Measurements from ENCODE around the gene ATP7A.

ATP7A gene

GRCh38 chrX:77966361-77966760 is 55.9 kb downstream of the ATP7A start:
- H3K9me3 ChIP-seq (ENCODE audit: severe bottlenecking), result no peaks in the 10 kb centered on the region
- no peak overlapping the region for H3K27ac ChIP-seq
- TF ChIP-seq CTCF (IDR thresholded peaks at IDR 0.05; ENCODE audit: low read depth, low read length), result no peak

GRCh38 chrX:77967631-77968030 is 57.1 kb downstream of the ATP7A start:
- no peaks in the 10 kb centered on the region for H3K27me3 ChIP-seq (ENCODE audit: insufficient read depth, low read depth, severe bottlenecking)
- no peak overlapping the region for H3K4me3 ChIP-seq (ENCODE audit: low read depth, low read length)
- no peak for TF ChIP-seq CTCF (IDR thresholded peaks at IDR 0.05; ENCODE audit: low read depth, low read length)

More at GRCh38 chrX:77966361-77966760, 55.9 kb downstream of the ATP7A start:
- Histone ChIP-seq H3K27me3 (ENCODE audit: insufficient read depth, low read depth, severe bottlenecking) (no peaks in the 10 kb centered on the region), H3K36me3 (no peaks in the 10 kb centered on the region), H3K4me3 (ENCODE audit: low read depth, low read length) (no peak overlapping the region)
- no peak for DNase-seq

GRCh38 chrX:77969538-77969937 is 59.0 kb downstream of the ATP7A start, which contains the start of gene PGAM4:
Gene PGAM4 (minus strand): TSS chrX:77969638. CDS start chrX:77969638, 0 bp downstream.
- no peak for TF ChIP-seq CTCF (IDR thresholded peaks at IDR 0.05; ENCODE audit: low read depth, low read length)
- Histone ChIP-seq H3K9me3 (ENCODE audit: severe bottlenecking) (no peaks in the 10 kb centered on the region), H3K4me3 (ENCODE audit: low read depth, low read length) (no peak within 1 kb of the TSS)

More at GRCh38 chrX:77967631-77968030, 57.1 kb downstream of the ATP7A start:
- no peak overlapping the region for H3K27ac ChIP-seq
- H3K9me3 ChIP-seq (ENCODE audit: severe bottlenecking), result no peaks in the 10 kb centered on the region
- DNase-seq, result no peak
- no peaks in the 10 kb centered on the region for H3K36me3 ChIP-seq

GRCh38 chrX:77975755-77976154 is 65.3 kb downstream of the ATP7A start:
- no peak for TF ChIP-seq CTCF (IDR thresholded peaks at IDR 0.05; ENCODE audit: low read depth, low read length)
- H3K27me3 ChIP-seq (ENCODE audit: insufficient read depth, low read depth, severe bottlenecking), result no peaks in the 10 kb centered on the region
- no peak overlapping the region for H3K27ac ChIP-seq
- no peak overlapping the region for H3K4me3 ChIP-seq (ENCODE audit: low read depth, low read length)
- DNase-seq, result no peak
- H3K36me3 ChIP-seq, result no peaks in the 10 kb centered on the region
- no peaks in the 10 kb centered on the region for H3K9me3 ChIP-seq (ENCODE audit: severe bottlenecking)

More at GRCh38 chrX:77969538-77969937, 59.0 kb downstream of the ATP7A start, which contains the start of gene PGAM4:
- DNase-seq, result no peak
- no peaks in the 10 kb centered on the region for H3K27me3 ChIP-seq (ENCODE audit: insufficient read depth, low read depth, severe bottlenecking)
- no peak within 1 kb of the TSS for H3K27ac ChIP-seq
- H3K36me3 ChIP-seq, result no peaks in the 10 kb centered on the region

- H3K36me3 ChIP-seq, result no peaks in the 10 kb centered on the region
- no peaks in the 10 kb centered on the region for H3K27me3 ChIP-seq (ENCODE audit: insufficient read depth, low read depth, severe bottlenecking)
- H3K27ac ChIP-seq, result no peak overlapping the region
- H3K4me3 ChIP-seq (ENCODE audit: low read depth, low read length), result no peak overlapping the region
- TF ChIP-seq CTCF (IDR thresholded peaks at IDR 0.05; ENCODE audit: low read depth, low read length), result no peak
- no peaks in the 10 kb centered on the region for H3K9me3 ChIP-seq (ENCODE audit: severe bottlenecking)
- no peak for DNase-seq
Measured at GRCh38 chrX:77977095-77977494, 66.6 kb downstream of the ATP7A start.

- no peak for TF ChIP-seq CTCF (IDR thresholded peaks at IDR 0.05; ENCODE audit: low read depth, low read length)
- H3K27me3 ChIP-seq (ENCODE audit: insufficient read depth, low read depth, severe bottlenecking), result no peaks in the 10 kb centered on the region
- no peak overlapping the region for H3K27ac ChIP-seq
- no peak for DNase-seq
- no peaks in the 10 kb centered on the region for H3K9me3 ChIP-seq (ENCODE audit: severe bottlenecking)
- no peaks in the 10 kb centered on the region for H3K36me3 ChIP-seq
- no peak overlapping the region for H3K4me3 ChIP-seq (ENCODE audit: low read depth, low read length)
Measured at GRCh38 chrX:77977518-77977917, 67.0 kb downstream of the ATP7A start.
